Endodermal cell (in vitro differentiated cells): Measurements from ENCODE around the gene SORL1. TPM values are rescaled to one million over a fixed set of nuclear protein-coding genes. Genes with fewer than 3 reads are reported as not detected.

Source experiments
- DNase-seq: peaks from one replicate; pipeline ENCODE4 v3.0.0-alpha.2; 2017
- H3K27ac ChIP-seq: 2 replicates; pipeline ENCODE4 v1.5.1; 2013; ENCODE audit warnings: mild to moderate bottlenecking, low read depth, low read length, moderate library complexity
- H3K27me3 ChIP-seq: 2 replicates; pipeline ENCODE4 v1.6.1; 2013; ENCODE audit warnings: mild to moderate bottlenecking, low read length, moderate library complexity; ENCODE audit not compliant: insufficient read depth, control insufficient read depth, poor library complexity, severe bottlenecking
- H3K36me3 ChIP-seq: 2 replicates; pipeline ENCODE4 v1.7.0; 2013; ENCODE audit warnings: mild to moderate bottlenecking, low read length, moderate library complexity; ENCODE audit not compliant: control insufficient read depth, insufficient read depth
- H3K4me1 ChIP-seq: one replicate; pipeline ENCODE4 v1.7.0; 2013; ENCODE audit warnings: low read length; ENCODE audit not compliant: control insufficient read depth, insufficient read depth
- H3K4me3 ChIP-seq: 2 replicates; pipeline ENCODE4 v1.5.1; 2013; ENCODE audit warnings: mild to moderate bottlenecking, low read length, moderate library complexity
- H3K9ac ChIP-seq: 2 replicates; pipeline ENCODE4 v1.6.1; 2013; ENCODE audit warnings: mild to moderate bottlenecking, low read length, moderate library complexity; ENCODE audit not compliant: poor library complexity, severe bottlenecking; ENCODE audit errors: extremely low read depth
- H3K9me3 ChIP-seq: 2 replicates; pipeline ENCODE4 v1.6.1; 2013; ENCODE audit warnings: mild to moderate bottlenecking, low read length, moderate library complexity; ENCODE audit not compliant: control insufficient read depth
- H3K27ac Mint-ChIP-seq: 2 replicates; pipeline ENCODE4 v1.8.0; 2020; ENCODE audit warnings: mixed read lengths
- H3K27me3 Mint-ChIP-seq: 2 replicates; pipeline ENCODE4 v1.8.0; 2021; ENCODE audit warnings: mild to moderate bottlenecking, mixed read lengths; ENCODE audit not compliant: insufficient read depth
- H3K36me3 Mint-ChIP-seq: 2 replicates; pipeline ENCODE4 v1.8.0; 2020; ENCODE audit warnings: low read depth, mixed read lengths
- H3K4me1 Mint-ChIP-seq: 2 replicates; pipeline ENCODE4 v1.8.0; 2020; ENCODE audit warnings: mixed read lengths
- H3K4me3 Mint-ChIP-seq: 2 replicates; pipeline ENCODE4 v1.8.0; 2020; ENCODE audit warnings: mild to moderate bottlenecking, moderate library complexity, mixed read lengths
- H3K9me3 Mint-ChIP-seq: 2 replicates; pipeline ENCODE4 v1.8.0; 2020; ENCODE audit warnings: mild to moderate bottlenecking, mixed read lengths
- WGBS, 2 experiments: methylation state at CpG; one replicate each; pipeline versions ENCODE4 v1.1.5 to v1.1.7; 2013; ENCODE audit warnings: missing lambda C conversion rate in 2 of 2, mixed read lengths in 1 of 2; ENCODE audit not compliant: insufficient coverage in 1 of 2, insufficient read length in 1 of 2; 5-methylcytosine and 5-hydroxymethylcytosine counted together
- total RNA-seq, 2 donors: library from RNA; stranded (reverse); fragmentation: NEBNext Ultra II Directional in 1 of 2; extraction: Animal tissue kit (Norgen Biotek cat#: 25700) in 1 of 2; gene quantifications; 2 replicates in 1 of 2; 3 replicates in 1 of 2; pipeline ENCODE4 v1.2.1, GENCODE V29; 2021
- TF ChIP-seq, protein P1 (sequence below): fragments of 200-600 bp; sonication (generic); conservative IDR thresholded peaks from 2 replicates; pipeline ENCODE4 v1.5.0; 2021; ENCODE audit warnings: antibody characterized with exemption, mild to moderate bottlenecking

The SORL1 gene
- total RNA-seq, 2 donors from 2014 or later: 56.4 to 57.5 TPM

DNA sequence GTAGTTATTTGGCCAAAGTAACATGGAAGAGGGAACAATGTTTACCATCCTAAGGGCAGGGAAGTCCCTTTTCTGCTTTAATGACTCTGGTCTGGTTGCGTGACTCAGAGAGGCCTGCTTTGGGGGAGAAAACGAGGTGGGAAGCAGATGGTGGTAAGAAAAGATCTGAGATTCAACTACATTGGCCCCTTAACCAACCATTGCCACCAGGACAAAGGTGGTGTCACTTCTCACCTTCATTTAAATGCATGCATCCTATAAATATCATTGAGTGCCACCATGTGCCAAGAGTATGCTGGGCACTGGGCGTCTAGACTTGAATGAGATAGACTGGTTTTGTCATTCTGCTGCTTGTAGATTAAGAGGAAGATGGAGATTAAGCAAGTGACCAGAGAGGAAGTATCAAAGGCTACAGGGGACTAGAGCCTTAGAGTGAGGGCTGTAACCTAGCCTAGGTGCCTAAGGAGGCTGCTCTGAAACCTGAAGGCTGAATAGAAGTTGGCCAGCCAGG lies 3.6 kb upstream of the SORL1 start:
- H3K4me1 Mint-ChIP-seq: peaks cover 49% of the 10 kb centered on the region
- Histone ChIP-seq H3K4me1 (peaks cover 12% of the 10 kb centered on the region), H3K27ac (no peak overlapping the region), H3K36me3 (no peaks in the 10 kb centered on the region), H3K9ac (no peak overlapping the region), H3K4me3 (no peak overlapping the region), H3K27me3 (peaks cover 5% of the 10 kb centered on the region), H3K9me3 (no peaks in the 10 kb centered on the region)
- no peaks in the 10 kb centered on the region for H3K9me3 Mint-ChIP-seq
- H3K4me3 Mint-ChIP-seq: no peak overlapping the region
- TF ChIP-seq, protein P1, sequence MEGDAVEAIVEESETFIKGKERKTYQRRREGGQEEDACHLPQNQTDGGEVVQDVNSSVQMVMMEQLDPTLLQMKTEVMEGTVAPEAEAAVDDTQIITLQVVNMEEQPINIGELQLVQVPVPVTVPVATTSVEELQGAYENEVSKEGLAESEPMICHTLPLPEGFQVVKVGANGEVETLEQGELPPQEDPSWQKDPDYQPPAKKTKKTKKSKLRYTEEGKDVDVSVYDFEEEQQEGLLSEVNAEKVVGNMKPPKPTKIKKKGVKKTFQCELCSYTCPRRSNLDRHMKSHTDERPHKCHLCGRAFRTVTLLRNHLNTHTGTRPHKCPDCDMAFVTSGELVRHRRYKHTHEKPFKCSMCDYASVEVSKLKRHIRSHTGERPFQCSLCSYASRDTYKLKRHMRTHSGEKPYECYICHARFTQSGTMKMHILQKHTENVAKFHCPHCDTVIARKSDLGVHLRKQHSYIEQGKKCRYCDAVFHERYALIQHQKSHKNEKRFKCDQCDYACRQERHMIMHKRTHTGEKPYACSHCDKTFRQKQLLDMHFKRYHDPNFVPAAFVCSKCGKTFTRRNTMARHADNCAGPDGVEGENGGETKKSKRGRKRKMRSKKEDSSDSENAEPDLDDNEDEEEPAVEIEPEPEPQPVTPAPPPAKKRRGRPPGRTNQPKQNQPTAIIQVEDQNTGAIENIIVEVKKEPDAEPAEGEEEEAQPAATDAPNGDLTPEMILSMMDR: no peak
- H3K27me3 Mint-ChIP-seq: peaks cover 10% of the 10 kb centered on the region
- 80 to 98% methylated on average over 1 to 3 of the region's 3 CpGs for WGBS, 2 experiments
- H3K36me3 Mint-ChIP-seq: no peaks in the 10 kb centered on the region
- DNase-seq: no peak
- H3K27ac Mint-ChIP-seq: no peak overlapping the region

DNA sequence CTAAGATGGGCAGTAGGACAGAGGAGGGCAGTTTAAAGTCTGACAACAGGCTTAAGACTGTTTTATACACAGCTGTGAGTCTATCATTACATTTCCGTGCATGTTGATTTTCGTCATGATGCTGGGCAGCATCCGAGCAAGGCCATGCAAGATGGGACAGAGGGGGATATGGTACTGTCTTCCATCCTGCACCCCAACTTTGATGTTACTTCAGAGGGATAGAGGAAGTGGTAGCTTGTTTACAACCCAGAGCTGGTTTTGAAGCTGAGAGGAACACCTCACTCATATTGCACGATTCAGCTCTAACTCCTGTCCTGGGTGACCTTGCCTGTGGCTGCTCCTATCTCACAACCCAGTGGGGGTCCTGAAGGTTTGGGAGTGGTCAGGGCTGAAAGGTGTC lies 3.0 kb upstream of the SORL1 start:
- Mint-ChIP-seq H3K27ac (no peak overlapping the region), H3K4me1 (peaks cover 56% of the 10 kb centered on the region), H3K27me3 (peaks cover 10% of the 10 kb centered on the region), H3K36me3 (no peaks in the 10 kb centered on the region), H3K4me3 (no peak overlapping the region), H3K9me3 (no peaks in the 10 kb centered on the region)
- DNase-seq: no peak
- Histone ChIP-seq H3K9ac (no peak overlapping the region), H3K36me3 (no peaks in the 10 kb centered on the region), H3K9me3 (no peaks in the 10 kb centered on the region), H3K27ac (no peak overlapping the region), H3K4me1 (peaks cover 12% of the 10 kb centered on the region), H3K27me3 (peaks cover 5% of the 10 kb centered on the region), H3K4me3 (peak overlapping the region; percentile 22)
- WGBS, 2 experiments: 94% methylated on average over 3 to 4 of the region's 4 CpGs
- TF ChIP-seq, protein P1: no peak

DNA sequence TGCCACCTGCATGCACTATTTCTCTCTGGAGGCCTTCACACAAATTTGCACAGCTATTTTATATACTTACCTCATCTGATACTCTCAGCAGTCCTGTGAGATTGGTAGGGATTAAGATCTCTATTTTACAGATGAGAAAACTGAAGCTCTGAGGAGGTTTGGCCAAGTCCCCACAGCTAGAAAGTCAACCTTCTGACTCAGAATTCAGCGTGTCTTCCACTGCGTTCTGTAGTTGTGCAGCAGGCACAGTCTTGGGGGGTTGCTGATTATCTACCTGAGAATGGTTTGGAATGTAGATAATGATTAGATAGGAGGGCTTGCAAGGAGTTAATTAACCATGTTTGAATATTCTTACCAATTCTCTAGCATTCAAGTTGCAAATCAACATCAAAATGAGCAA lies 2.5 kb upstream of the SORL1 start:
- H3K36me3 ChIP-seq: no peaks in the 10 kb centered on the region
- H3K27ac ChIP-seq: no peak overlapping the region
- H3K4me1 ChIP-seq: peaks cover 12% of the 10 kb centered on the region
- peak overlapping the region; percentile 22 for H3K4me3 ChIP-seq
- TF ChIP-seq, protein P1: no peak
- no peak for DNase-seq
- Mint-ChIP-seq H3K36me3 (no peaks in the 10 kb centered on the region), H3K4me1 (peaks cover 61% of the 10 kb centered on the region), H3K27me3 (peaks cover 10% of the 10 kb centered on the region), H3K9me3 (no peaks in the 10 kb centered on the region), H3K4me3 (no peak overlapping the region), H3K27ac (no peak overlapping the region)
- 86 to 100% methylated on average over 2 of the region's 2 CpGs for WGBS, 2 experiments
- no peaks in the 10 kb centered on the region for H3K9me3 ChIP-seq
- H3K9ac ChIP-seq: no peak overlapping the region
- H3K27me3 ChIP-seq: peaks cover 5% of the 10 kb centered on the region
